ENCODE measurements around the gene PAK2. TPM values are rescaled to one million over a fixed set of nuclear protein-coding genes. Genes with fewer than 3 reads are reported as not detected.

PAK2 gene
- total RNA-seq, 1 experiment from 2014 or later: 50.7 TPM

GRCh38 chr3:196740481-196741248, 1.0 kb downstream of the PAK2 start:
- Mint-ChIP-seq H3K4me1 (peaks cover 34% of the 10 kb centered on the region), H3K4me3 (peak overlapping the region; percentile 100), H3K27ac (peak overlapping the region; percentile 100), H3K9me3 (peaks cover 6% of the 10 kb centered on the region), H3K36me3 (peaks cover 2% of the 10 kb centered on the region; the same call in 1 of the 2 replicates), H3K27me3 (ENCODE audit: low read depth) (no peaks in the 10 kb centered on the region)
- ATAC-seq (0 out of 2 replicates have a peak, but pooled peaks have one; percentile 2), DNase-seq (ENCODE audit: low spot score) (no peak)
- CTCF ChIA-PET: interaction anchor here (0.6 to 1.9 kb wide), 7 partner anchors 109 to 218 kb away, joined by 3 to 10 read pairs (median 5); partner anchors contain the start of gene NCBP2
- TF ChIP-seq FOXK1 (CRISPR knock-in tag; IDR thresholded peaks at IDR 0.05) (no peak), FOXP1 (CRISPR knock-in tag; IDR thresholded peaks at IDR 0.05; ENCODE audit: borderline replicate concordance) (no peak), ZBTB43 (CRISPR knock-in tag; IDR thresholded peaks at IDR 0.05) (no peak), ZNF671 (CRISPR knock-in tag; IDR thresholded peaks at IDR 0.05) (no peak), HMGXB4 (CRISPR knock-in tag; IDR thresholded peaks at IDR 0.05) (no peak), KAT7 (CRISPR knock-in tag; IDR thresholded peaks at IDR 0.05; ENCODE audit: borderline replicate concordance) (no peak), MLX (CRISPR knock-in tag; IDR thresholded peaks at IDR 0.05) (no peak), CTCF (IDR thresholded peaks at IDR 0.05) (no peak), SMAD4 (CRISPR knock-in tag; IDR thresholded peaks at IDR 0.05) (no peak), CREM (CRISPR knock-in tag; IDR thresholded peaks at IDR 0.05) (no peak), SP1 (CRISPR knock-in tag; conservative IDR thresholded peaks at IDR 0.05) (no peak), PRRX2 (CRISPR knock-in tag; IDR thresholded peaks at IDR 0.05) (no peak), USF2 (CRISPR knock-in tag; IDR thresholded peaks at IDR 0.05) (no peak), ZNF121 (CRISPR knock-in tag; IDR thresholded peaks at IDR 0.05) (no peak), ZMAT4 (CRISPR knock-in tag; IDR thresholded peaks at IDR 0.05) (no peak), NFE2L1 (CRISPR knock-in tag; IDR thresholded peaks at IDR 0.05) (no peak), ZNF425 (CRISPR knock-in tag; conservative IDR thresholded peaks at IDR 0.05) (no peak), ATF2 (CRISPR knock-in tag; IDR thresholded peaks at IDR 0.05; ENCODE audit: borderline replicate concordance, low read depth) (no peak), CBFB (CRISPR knock-in tag; IDR thresholded peaks at IDR 0.05; ENCODE audit: low read depth) (no peak), STAT6 (CRISPR knock-in tag; conservative IDR thresholded peaks at IDR 0.05; ENCODE audit: low read depth) (no peak)
- POLR2A ChIA-PET: interaction anchor here (0.9 to 1.8 kb wide), 6 partner anchors 23 to 212 kb away, joined by 3 to 10 read pairs (median 4); partner anchors contain the start of genes FBXO45, SENP5 and WDR53

Measured in WTC11 (cell line).